HG03097 (cell line): ENCODE data around the gene CCDC91.
A peak's percentile ranks its signal among the peaks of the same experiment; 100 is the strongest.
"Not testable (repeated sequence)": the region's sequence is repeated elsewhere in the genome, so short reads cannot be mapped to it uniquely, and the experiment has no call there.

Experiments used
- ATAC-seq: cut with Tn5 transposase; IDR thresholded peaks from one replicate; pipeline ENCODE4 v1.9.1; 2021; ENCODE audit not compliant: unreplicated experiment, low FRiP score

Gene CCDC91

DNA sequence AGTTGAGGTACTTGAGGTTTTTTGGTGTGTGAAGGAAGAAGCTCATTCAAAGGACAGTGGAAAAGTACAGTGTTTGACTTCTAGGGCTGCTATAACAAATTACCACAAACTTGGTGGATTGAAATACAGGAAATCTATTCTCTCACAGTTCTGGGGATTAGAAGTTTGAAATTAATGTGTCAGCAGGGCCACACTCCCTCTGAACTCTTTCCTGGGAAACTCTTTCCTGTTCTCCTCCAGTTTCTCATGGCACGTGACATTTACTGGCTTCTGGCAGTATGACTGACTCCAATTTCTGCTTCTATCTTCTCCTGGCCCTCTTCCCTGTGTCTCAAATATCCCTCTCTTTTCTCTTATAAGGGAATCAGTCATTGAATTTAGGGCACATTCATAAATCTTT lies 160.2 kb downstream of the CCDC91 start:
- no peak for ATAC-seq

DNA sequence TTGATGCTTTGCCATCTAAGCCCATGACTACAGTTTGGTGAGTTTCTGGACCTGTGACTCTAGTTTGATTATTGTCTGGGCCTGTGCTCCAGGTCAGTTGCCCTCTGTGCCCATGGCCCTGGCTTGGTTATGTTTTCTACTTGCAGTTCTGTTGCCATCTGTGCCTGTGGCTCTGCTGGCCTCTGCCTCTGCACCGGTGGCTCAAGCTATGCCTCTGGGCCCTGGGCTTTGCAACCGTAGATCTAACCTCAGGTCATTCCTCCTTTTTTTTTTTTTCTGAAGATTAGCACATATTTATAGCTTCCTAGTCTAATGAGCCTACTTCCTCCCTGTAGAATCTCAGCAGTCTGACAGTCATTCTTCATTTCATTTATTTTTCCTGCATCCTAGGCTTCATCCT lies 161.2 kb downstream of the CCDC91 start:
- no peak for ATAC-seq

DNA sequence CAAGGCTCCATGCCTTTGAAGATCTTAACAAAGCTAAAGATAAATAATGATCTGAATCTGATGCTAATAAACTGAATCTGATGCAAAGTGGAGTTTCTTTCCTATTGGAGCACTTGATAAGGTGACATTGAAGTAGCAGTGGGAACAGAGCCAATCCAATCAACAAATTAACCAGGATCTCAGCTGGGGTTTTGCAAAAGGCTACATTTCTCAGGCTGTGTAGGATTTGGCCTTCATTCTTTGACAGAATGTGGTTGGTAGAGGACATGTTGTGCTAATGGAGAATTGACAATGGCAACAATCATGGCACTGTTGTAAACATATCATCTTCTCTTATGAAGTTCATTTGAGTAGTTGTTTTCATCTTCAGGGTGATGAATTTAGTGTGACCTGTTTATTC lies 164.9 kb downstream of the CCDC91 start:
- no peak for ATAC-seq

DNA sequence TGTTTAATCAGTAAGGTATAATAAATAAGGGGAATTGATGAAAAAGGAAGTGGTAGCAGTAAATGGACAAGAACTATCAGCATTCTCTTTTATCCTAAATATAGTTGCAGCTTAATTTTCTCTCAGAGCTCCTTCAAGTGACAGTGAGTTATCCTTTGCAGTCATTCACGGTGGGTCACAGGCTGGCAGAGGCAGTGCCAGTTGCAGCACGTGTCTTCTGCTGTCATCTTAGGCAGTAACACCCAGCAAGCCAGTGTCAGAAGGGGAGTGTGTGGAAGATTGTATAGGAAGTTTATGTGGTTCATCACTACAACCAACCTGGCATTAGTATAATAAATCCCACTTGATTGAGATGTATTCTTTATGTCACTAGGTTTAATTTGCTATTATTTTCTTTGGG lies 170.0 kb downstream of the CCDC91 start:
- no peak for ATAC-seq

DNA sequence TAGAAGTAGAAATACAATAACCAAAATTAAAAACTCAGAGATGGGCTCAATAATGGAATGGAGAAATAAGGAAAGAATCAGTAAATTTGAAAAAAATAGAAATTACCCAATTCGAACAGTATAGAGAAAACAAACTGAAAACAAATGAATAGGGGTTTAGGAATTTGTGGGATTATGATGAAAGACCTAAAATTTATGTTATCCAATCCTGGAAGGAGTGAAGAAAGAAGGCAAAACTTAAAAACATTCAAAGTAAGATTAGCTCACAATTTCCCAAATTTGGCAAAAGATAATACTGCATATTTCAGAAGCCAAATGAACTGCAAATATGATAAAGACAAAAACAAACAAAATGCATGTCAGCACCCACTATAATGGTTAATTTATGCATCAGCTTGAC lies 177.1 kb downstream of the CCDC91 start:
- no peak for ATAC-seq

DNA sequence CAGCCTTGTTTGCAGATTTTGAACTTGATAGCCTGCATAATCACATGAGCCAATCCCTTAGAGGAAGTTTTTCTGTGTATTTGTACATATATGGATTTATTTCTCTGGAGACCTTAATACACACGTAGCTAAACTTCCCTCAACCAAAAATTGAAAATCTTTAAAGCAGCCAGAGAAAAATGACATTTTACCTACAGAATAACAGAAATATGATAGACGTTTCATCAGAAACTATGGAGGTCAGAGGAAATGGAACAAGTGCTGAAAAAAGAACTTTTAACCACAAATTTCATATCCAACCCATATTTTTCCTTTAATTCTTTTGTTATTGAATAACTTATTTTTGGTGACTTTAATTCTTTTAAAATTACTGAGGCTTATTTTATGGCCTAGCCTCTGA lies 177.7 kb downstream of the CCDC91 start:
- ATAC-seq = no peak

DNA sequence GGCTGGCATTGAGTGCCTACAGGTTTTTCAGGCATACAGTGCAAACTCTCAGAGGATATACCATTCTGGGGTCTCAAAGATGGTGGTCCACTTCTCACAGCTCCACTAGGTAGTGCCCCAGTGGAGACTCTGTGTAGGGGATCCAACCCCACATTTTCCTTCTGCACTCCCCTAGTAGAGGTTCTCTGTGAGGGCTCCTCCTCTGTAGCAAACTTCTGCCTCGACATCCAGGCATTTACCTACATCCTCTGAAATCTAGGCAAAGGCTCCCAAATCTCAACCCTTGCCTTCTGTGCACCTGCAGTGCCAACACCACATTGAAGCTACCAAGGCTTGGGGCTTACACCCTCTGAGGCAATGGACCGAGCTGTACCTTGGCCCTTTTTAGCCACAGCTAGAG lies 179.2 kb downstream of the CCDC91 start:
- ATAC-seq = no peak

DNA sequence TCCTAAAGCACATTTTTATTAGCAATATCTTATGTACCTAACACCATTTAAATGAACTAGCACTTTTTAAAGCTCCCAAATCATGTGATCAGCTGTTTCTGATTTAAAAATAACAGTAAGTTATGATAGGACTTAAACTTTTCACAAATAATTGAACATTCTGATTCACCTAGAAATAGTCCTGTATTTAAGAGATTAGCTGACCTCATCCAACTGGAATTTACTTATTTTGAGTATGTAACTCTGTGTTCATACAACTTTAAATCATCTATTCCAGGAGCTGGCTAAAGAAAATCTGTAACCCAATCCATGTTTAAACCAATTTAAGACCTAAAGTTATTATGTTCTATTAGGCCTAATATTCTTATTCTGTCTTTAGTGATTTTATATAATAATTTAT lies 184.3 kb downstream of the CCDC91 start:
- ATAC-seq = no peak

DNA sequence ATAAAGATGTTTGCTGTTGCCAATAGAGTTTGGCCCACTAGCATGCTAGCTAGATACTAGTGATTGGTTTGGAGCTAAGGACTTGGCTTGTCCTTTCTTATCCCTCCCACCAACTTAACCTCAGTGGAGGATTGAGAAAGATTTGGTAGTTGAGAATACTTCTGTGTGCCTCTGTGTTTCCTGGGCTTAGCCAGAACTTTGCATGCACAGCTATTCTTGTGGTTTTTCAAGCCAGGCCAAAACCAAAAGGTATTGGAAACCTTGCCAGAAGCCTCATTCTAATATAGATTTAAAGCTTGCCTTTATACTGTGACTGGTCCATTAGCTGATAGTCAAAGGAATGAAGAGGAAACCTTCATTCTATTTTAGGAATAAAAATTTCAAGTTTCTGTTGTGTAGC lies 188.5 kb downstream of the CCDC91 start:
- ATAC-seq = no peak

DNA sequence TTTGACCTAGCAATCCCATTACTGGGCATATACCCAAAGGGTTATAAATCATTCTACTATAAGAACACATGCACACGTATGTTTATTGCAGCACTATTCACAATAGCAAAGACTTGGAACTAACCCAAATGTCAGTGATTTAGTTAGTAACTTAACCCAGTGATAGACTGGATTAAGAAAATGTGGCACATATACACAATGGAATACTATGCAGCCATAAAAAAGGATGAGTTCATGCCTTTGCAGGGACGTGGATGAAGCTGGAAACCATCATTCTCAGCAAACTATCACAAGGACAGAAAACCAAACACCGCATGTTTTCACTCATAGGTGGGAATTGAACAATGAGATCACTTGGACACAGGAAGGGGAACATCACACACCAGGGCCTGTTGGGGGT lies 189.5 kb downstream of the CCDC91 start:
- not testable (repeated sequence) for ATAC-seq

DNA sequence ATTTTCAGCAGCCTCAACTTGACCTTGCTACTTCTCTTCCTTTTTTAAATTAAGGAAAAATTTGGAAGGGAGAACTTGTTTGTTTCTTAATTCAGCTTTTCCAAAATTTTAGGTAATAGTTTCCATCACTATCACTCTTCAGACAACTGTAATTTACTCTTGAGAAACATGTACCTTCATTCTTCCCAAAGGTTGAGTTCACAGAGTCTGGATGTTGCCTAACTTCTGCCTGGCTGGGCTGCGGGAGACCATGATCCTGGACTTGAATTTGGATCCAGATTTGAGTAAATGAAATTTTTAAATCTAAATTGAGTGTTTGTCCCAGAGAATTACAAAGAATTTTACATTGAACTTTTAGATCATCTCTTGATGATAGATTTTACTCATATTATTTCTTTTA lies 193.1 kb downstream of the CCDC91 start:
- no peak for ATAC-seq

DNA sequence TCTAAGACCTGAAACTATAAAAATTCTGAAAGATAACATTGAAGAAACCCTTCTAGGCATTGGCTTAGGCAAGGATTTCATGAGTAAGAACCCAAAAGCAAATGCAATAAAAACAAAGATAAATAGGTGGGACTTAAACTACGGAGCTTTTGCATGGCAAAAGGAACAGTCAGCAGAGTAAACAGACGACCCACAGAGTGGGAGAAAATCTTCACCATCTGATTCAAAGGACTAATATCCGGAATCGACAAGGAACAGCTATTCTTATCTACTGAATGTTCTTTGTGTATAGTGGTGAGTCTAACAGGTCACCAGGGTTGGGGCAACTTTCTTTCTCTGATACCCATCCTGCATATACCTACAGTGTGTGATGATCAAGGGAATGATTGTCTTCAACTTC lies 198.6 kb downstream of the CCDC91 start:
- no peak for ATAC-seq

DNA sequence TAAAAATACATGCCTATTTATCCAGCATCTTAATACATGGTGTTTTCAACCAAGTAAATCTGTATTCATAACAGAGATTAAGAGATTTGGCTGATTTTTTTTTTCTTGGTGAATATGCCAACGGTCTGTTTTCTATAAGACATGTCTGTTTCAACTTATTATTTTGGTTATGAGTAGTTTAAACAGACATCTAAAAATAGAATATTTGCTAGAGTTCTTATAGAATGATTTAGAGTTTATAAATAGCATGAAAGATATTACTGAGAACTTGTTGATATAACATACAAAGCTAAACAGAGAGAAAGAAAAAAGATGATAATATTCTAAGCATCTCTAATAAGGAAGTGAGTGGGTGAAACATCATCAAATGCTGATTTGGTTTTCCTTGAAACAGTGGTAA lies 199.9 kb downstream of the CCDC91 start:
- ATAC-seq = no peak

DNA sequence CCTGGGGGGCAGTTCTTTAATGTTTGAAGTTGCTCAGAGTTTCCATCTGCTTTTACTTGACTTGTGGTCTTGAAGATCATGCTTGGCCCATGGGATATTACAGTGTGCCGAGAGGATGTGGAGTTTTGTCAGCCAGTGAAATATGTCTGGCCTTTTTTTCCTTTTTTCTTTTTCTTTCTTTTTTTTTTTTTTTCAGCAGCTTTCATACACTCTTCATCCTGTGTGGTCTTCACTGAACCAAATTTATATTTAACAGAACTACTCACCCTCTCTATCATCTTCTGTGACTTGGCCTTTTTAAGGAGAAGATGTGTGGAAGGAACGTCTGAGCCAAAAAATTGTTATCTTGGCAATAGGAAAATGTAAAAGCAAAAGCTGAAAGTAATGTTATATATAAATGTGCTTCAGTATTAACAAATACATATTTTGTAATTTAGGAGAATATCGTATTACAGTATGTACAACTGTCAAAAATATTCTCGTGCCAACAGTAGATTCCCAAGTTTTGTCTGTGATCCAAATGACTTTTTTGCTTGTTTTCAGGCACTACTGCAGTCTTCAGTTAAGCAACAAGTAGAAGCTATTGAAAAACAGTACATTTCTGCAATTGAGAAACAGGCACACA lies 200.6 kb downstream of the CCDC91 start:
- ATAC-seq = no peak

DNA sequence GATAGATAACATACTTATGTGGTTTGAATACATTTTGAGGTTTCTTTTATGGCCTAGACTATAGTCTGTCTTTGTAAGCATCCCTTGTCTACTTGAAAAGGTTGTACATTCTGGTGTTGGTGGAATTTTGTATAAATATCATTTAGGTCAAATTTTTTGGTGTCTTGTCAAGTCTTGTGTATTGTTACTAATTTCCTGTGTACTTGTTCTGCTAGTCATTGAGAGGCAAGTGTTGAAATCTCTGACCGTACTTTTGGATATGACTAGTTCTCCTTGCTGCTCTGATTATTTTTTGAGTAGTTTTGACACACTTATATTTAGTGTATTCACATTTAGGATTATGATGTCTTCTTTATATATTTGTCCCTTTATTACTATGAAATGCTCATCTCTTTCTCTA lies 219.6 kb downstream of the CCDC91 start:
- ATAC-seq = no peak

DNA sequence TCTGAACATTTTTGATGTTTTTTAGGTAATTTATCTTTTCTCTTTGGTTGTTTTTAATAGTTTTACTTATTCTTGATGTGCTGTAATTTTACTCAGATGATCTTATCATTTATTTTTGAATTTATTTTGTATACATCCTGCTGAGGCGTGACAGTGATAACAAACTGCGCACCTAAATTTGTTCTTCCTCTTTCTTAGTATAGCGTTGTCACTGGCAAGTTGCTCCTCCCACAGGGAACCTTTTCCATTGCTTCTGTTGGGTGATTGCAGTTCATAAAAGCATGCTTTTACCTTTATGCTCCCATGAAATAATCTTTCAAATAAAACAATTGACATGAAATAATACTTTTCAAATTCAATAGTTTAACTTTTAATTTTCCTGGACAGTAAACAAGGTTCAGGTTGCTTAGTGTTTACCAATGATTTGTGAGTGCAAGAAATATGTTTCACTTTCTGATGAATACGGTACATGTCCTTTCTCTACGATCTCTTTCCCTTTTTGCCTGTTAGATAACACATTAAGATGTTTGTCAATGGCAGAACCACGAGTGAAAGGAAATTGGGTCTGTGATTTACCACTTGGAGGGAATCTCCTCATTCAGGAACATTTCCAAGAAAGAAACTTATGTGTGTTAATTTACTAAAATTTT lies 223.3 kb downstream of the CCDC91 start:
- no peak for ATAC-seq

DNA sequence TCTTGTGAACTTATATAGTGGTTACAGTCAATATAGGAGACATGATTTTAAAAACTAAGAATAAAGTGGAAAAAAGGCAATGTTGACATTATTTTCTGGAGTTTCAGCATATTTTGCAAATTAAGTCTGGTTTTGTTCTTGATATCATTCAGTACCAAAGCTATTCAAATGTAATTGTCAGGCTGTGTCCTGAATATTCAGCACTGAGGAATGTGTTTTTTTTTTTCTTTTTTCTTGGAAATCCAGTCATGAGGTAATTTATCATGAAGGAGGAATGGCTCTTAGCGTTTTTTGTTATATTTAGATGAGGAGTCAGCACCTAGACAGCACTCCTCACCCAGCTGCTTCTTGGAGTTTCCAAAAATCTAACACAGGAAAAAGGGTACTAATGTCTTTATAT lies 225.5 kb downstream of the CCDC91 start:
- ATAC-seq = no peak

DNA sequence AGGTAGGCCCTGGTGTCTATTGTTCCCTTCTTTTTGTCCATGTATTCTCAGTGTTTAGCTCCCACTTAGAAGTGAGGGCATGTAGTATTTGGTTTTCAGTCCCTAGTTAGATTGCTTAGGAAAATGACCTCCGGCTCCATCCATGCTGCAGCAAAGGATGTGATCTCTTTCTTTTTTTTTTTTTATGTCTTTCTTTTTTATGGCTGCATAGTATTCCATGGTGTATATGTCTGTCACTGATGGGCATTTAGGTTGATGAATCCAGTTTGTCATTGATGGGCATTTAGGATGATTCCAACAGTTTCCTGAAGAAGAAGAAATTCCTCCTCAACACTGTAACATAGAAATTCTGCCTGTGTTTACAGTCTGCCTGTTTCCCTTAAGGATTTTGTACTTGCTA lies 231.1 kb downstream of the CCDC91 start:
- ATAC-seq = no peak

DNA sequence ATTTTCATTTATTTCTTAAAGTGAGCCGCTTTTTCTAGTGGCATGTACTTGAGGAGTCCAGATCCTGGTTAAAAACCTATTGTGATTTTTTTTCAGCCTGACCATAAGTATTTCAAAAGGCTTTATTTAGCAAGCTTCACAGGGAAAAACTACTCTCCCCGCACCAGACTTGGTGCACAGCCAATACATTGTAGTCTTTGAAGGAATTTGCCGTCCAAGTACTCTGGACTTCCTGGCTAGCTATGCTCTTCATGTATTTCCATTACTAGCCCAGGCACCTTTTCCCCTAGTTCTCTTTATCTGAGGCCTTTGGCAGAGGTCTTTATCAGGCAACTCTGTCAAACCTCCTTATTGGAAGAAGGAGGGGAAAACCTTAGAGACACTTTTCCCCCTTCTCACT lies 234.7 kb downstream of the CCDC91 start:
- no peak for ATAC-seq

DNA sequence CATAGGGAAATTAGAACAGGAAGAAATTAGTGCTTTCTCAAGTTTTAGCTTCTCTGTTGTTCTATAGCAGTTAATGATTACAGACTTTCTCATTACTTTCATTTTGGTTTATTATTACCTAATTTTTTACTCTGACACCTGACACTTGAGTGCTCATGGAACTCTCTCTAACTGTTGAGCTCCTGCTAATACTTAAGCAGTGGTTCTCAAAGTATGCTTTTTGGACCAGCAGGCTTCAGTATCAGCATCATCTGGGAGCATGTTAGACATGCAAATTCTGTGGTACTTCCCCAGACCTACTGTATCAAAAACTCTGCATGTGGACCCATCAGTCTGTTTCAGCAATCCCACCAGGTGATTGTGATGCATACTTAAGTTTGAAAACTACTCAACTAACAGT lies 235.3 kb downstream of the CCDC91 start:
- ATAC-seq = peak; percentile 65

DNA sequence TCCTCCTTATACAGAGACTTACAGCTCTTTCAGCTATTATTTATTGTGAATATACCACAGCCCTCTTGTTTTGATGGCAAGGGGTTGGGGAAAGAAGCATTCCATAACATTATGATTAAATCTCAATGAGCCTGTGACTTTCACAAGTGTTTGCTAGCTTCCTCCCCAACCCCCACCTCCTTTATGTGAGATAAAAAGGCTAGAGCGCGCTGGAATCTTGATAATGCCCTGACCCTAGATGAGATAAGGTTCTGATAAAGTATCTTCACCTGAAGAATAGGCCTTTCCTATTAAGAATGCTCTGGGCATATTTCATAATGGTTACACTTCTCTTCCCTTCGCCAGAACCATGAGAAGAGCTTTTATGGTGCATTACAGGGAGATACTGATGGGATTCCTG lies 236.8 kb downstream of the CCDC91 start:
- no peak for ATAC-seq

DNA sequence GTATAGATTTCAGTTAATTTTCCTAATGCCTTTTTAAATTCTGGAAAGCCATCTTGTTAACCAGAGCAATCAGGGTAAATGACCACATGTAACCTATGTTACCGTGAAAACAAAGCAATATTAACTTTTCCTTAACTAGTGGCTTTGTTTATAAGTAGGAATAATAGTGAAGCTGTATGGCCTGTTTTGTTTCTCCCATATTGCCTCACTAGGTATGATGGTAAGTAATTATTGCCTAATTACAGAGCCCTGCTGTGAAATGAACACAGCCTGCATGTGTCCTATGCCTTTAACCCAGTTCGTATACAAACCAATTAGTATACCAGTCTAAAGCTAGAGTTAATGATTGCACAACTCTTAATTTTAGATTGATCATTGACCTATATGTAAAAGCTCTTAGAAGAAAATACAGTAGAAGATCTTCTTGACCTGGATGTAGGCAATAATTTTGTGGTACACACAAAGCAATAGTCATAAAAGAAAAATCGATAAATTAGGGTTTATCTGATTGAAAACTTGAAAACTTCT lies 249.9 kb downstream of the CCDC91 start:
- no peak for ATAC-seq

DNA sequence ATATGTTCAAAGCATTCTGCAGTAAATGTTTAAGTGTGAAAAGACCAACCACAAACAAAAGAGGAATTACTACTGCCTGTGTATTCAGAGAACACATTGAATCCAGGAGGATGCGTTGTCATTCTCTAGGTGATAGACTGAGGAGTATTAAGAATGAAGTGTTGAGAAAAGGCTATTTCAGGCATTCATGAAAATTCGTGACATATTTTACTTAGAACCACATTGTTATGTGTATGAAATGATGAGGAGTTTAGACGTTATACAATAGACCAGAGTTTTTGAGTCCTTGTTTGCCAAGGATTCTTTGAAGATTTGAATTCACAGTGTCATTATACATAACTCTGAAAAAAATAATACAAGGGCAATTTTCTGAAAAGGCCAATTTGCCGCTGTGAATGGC lies 251.8 kb downstream of the CCDC91 start:
- no peak for ATAC-seq
